Right lung (tissue), 5 donors: ENCODE data around the gene CCNE1. TPM values are rescaled to one million over a fixed set of nuclear protein-coding genes. Genes with fewer than 3 reads are reported as not detected.

Experiments used
- polyA plus RNA-seq, 5 donors: library from polyadenylated mRNA; unstranded; fragments of 120-200 nt; gene quantifications; one replicate each; pipeline versions ENCODE4 v1.2.1 to v1.2.3, GENCODE V29; 2013; ENCODE audit warnings: inconsistent platforms in 1 of 5, low replicate concordance in 1 of 5; ENCODE audit not compliant: insufficient read length in 5 of 5, insufficient read depth in 1 of 5

The CCNE1 gene
- polyA plus RNA-seq, 5 donors, result 4.3 to 6.2 (median 5.4) TPM

Other genes starting within 250 kb of the CCNE1 start
- gene POP4, start 205.7 kb upstream of the CCNE1 start, polyA plus RNA-seq, result 10 to 100 TPM; 47.1 to 62.6 (median 54.6) TPM
- gene PLEKHF1, start 146.5 kb upstream of the CCNE1 start, polyA plus RNA-seq, result 1 to 10 TPM in 2 of 5 donors, under 1 TPM in 3; 0.51 to 1.3 (median 0.90) TPM
- 10 to 100 TPM; 17.6 to 23.6 (median 20.8) TPM for gene C19orf12, start 96.7 kb upstream of the CCNE1 start, polyA plus RNA-seq
- 100 to 1,000 TPM in 3 of 5 donors, 10 to 100 TPM in 2; 86.5 to 109 (median 100) TPM for gene URI1, start 130.2 kb downstream of the CCNE1 start, polyA plus RNA-seq